H9 (cell line): ENCODE results near the gene DGKD. TPM values are rescaled to one million over a fixed set of nuclear protein-coding genes. Genes with fewer than 3 reads are reported as not detected.

Experiments used
- DNase-seq: peaks from one replicate; pipeline ENCODE4 v3.0.0-alpha.2; 2017
- H2AFZ ChIP-seq: one replicate; pipeline ENCODE4 v1.6.1; 2013; ENCODE audit warnings: mild to moderate bottlenecking, low read length, control low read depth, moderate library complexity
- H2AK5ac ChIP-seq: 2 replicates; pipeline ENCODE4 v1.6.1; 2013; ENCODE audit warnings: low read length, control low read depth, mixed read lengths; ENCODE audit not compliant: insufficient read length
- H2BK120ac ChIP-seq: one replicate; pipeline ENCODE4 v1.6.1; 2013; ENCODE audit warnings: low read depth, mild to moderate bottlenecking, low read length, control low read depth, inconsistent platforms; ENCODE audit not compliant: poor library complexity, severe bottlenecking
- H2BK12ac ChIP-seq: 2 replicates; pipeline ENCODE4 v1.6.1; 2013; ENCODE audit warnings: low read length, control low read depth, mixed read lengths, low read depth; ENCODE audit not compliant: insufficient read length
- H2BK15ac ChIP-seq: 2 replicates; pipeline ENCODE4 v1.6.1; 2013; ENCODE audit warnings: low read depth, low read length, control low read depth
- H2BK20ac ChIP-seq: one replicate; pipeline ENCODE4 v1.6.1; 2013; ENCODE audit warnings: low read depth, mild to moderate bottlenecking, low read length, control low read depth, inconsistent platforms; ENCODE audit not compliant: poor library complexity, severe bottlenecking
- H2BK5ac ChIP-seq: 2 replicates; pipeline ENCODE4 v1.6.1; 2013; ENCODE audit warnings: low read length, control low read depth, mixed read lengths; ENCODE audit not compliant: insufficient read length
- H3K14ac ChIP-seq: 2 replicates; pipeline ENCODE4 v1.6.1; 2013; ENCODE audit warnings: low read length, control low read depth; ENCODE audit not compliant: insufficient read depth
- H3K18ac ChIP-seq: 2 replicates; pipeline ENCODE4 v1.6.1; 2013; ENCODE audit warnings: low read depth, mild to moderate bottlenecking, mixed read lengths, low read length, control low read depth; ENCODE audit not compliant: insufficient read length
- H3K23ac ChIP-seq: 2 replicates; pipeline ENCODE4 v1.6.1; 2013; ENCODE audit warnings: low read length, control low read depth, mixed read lengths, low read depth; ENCODE audit not compliant: insufficient read length
- H3K23me2 ChIP-seq: 2 replicates; pipeline ENCODE4 v1.6.1; 2013; ENCODE audit warnings: low read depth, mild to moderate bottlenecking, mixed read lengths, low read length, control low read depth; ENCODE audit not compliant: insufficient read length, poor library complexity, severe bottlenecking
- H3K27ac ChIP-seq: 2 replicates; pipeline ENCODE4 v1.5.1; 2013; ENCODE audit warnings: low read length, control low read depth, mixed read lengths, low read depth; ENCODE audit not compliant: insufficient read length
- H3K27me3 ChIP-seq: 2 replicates; pipeline ENCODE4 v1.6.1; 2013; ENCODE audit warnings: low read length, control low read depth, inconsistent platforms; ENCODE audit not compliant: insufficient read depth
- H3K4ac ChIP-seq: 2 replicates; pipeline ENCODE4 v1.6.1; 2013; ENCODE audit warnings: low read depth, mild to moderate bottlenecking, control low read depth, inconsistent platforms, low read length, moderate library complexity
- H3K4me1 ChIP-seq: 2 replicates; pipeline ENCODE4 v1.6.1; 2013; ENCODE audit warnings: low read length, control low read depth, inconsistent platforms; ENCODE audit not compliant: insufficient read depth
- H3K4me2 ChIP-seq: 2 replicates; pipeline ENCODE4 v1.6.1; 2013; ENCODE audit warnings: low read length, control low read depth, mixed read lengths; ENCODE audit not compliant: insufficient read length, insufficient read depth
- H3K56ac ChIP-seq: 2 replicates; pipeline ENCODE4 v1.6.1; 2013; ENCODE audit warnings: low read depth, mild to moderate bottlenecking, mixed read lengths, low read length, control low read depth; ENCODE audit not compliant: insufficient read length
- H3K79me1 ChIP-seq: 2 replicates; pipeline ENCODE4 v1.6.1; 2013; ENCODE audit warnings: low read depth, mild to moderate bottlenecking, moderate library complexity, low read length, control low read depth, inconsistent platforms; ENCODE audit not compliant: insufficient read depth, poor library complexity, severe bottlenecking
- H3K79me2 ChIP-seq: 2 replicates; pipeline ENCODE4 v1.6.1; 2013; ENCODE audit warnings: low read length, control low read depth, inconsistent platforms; ENCODE audit not compliant: insufficient read depth
- H3K9ac ChIP-seq: 2 replicates; pipeline ENCODE4 v1.6.1; 2013; ENCODE audit warnings: low read length, control low read depth, mixed read lengths; ENCODE audit not compliant: insufficient read length; ENCODE audit errors: extremely low read depth
- H3K9me3 ChIP-seq: one replicate; pipeline ENCODE4 v1.6.1; 2013; ENCODE audit warnings: low read depth, low read length, inconsistent platforms; ENCODE audit not compliant: control insufficient read depth
- H3T11ph ChIP-seq: one replicate; pipeline ENCODE4 v1.6.1; 2013; ENCODE audit warnings: mild to moderate bottlenecking, low read length, control low read depth, inconsistent platforms
- H4K20me1 ChIP-seq: one replicate; pipeline ENCODE4 v1.6.1; 2013; ENCODE audit not compliant: control insufficient read depth, insufficient read length, insufficient read depth
- H4K5ac ChIP-seq: 2 replicates; pipeline ENCODE4 v1.6.1; 2013; ENCODE audit warnings: low read depth, mild to moderate bottlenecking, mixed read lengths, low read length, control low read depth; ENCODE audit not compliant: insufficient read length
- H4K8ac ChIP-seq: replicated peaks from 2 replicates; pipeline ENCODE4 v1.6.1; 2013; ENCODE audit warnings: low read length, control low read depth, mixed read lengths, low read depth; ENCODE audit not compliant: insufficient read length
- H4K91ac ChIP-seq: 2 replicates; pipeline ENCODE4 v1.6.1; 2013; ENCODE audit warnings: low read depth, mild to moderate bottlenecking, moderate library complexity, mixed read lengths, low read length, control low read depth; ENCODE audit not compliant: insufficient read length
- H3K27ac Mint-ChIP-seq, 3 experiments: 2 replicates in 2 of 3; 3 replicates in 1 of 3; pipeline ENCODE4 v1.8.0; 2020 to 2021; ENCODE audit warnings: mixed read lengths in 3 of 3, mild to moderate bottlenecking in 1 of 3, moderate library complexity in 1 of 3
- H3K27me3 Mint-ChIP-seq: 2 replicates; pipeline ENCODE4 v1.8.0; 2021; ENCODE audit warnings: low read depth, mild to moderate bottlenecking, moderate library complexity, mixed read lengths
- H3K36me3 Mint-ChIP-seq, 3 experiments: 2 replicates in 2 of 3; 3 replicates in 1 of 3; pipeline ENCODE4 v1.8.0; 2020 to 2021; ENCODE audit warnings: low read depth in 3 of 3, mixed read lengths in 3 of 3; ENCODE audit not compliant: insufficient read depth in 1 of 3
- H3K4me1 Mint-ChIP-seq, 2 experiments: 2 replicates each; pipeline ENCODE4 v1.8.0; 2020; ENCODE audit warnings: mixed read lengths in 2 of 2
- H3K4me3 Mint-ChIP-seq, 2 experiments: 2 replicates in 1 of 2; 3 replicates in 1 of 2; pipeline ENCODE4 v1.8.0; 2020 to 2021; ENCODE audit warnings: mild to moderate bottlenecking in 2 of 2, mixed read lengths in 2 of 2, moderate library complexity in 1 of 2
- H3K9me3 Mint-ChIP-seq, 2 experiments: 2 replicates in 1 of 2; 3 replicates in 1 of 2; pipeline ENCODE4 v1.8.0; 2020; ENCODE audit warnings: mild to moderate bottlenecking in 2 of 2, mixed read lengths in 2 of 2, moderate library complexity in 1 of 2
- CTCF ChIP-seq: fragments of 200-600 bp; sonication (generic); conservative IDR thresholded peaks from 3 replicates; pipeline ENCODE4 v1.8.0; 2021; ENCODE audit warnings: antibody characterized with exemption, mild to moderate bottlenecking
- WGBS: extraction: QIAGEN DNeasy Blood & Tissue Kit; methylation state at CpG from one replicate; pipeline ENCODE4 v1.1.7; 2013; ENCODE audit warnings: missing lambda C conversion rate, low lambda C conversion rate, mixed read lengths; ENCODE audit not compliant: insufficient read length; ENCODE audit errors: extremely low coverage; 5-methylcytosine and 5-hydroxymethylcytosine counted together
- total RNA-seq: library from RNA; stranded (reverse); gene quantifications from 2 replicates; pipeline ENCODE4 v1.2.1, GENCODE V29; 2021

DGKD gene
- total RNA-seq, 1 experiment from 2014 or later, result 20.7 TPM

GRCh38 chr2:233400341-233400740 lies 46.0 kb downstream of the DGKD start:
- Histone ChIP-seq H2BK12ac (no peak overlapping the region), H3T11ph (no peak overlapping the region), H4K91ac (no peak overlapping the region), H4K20me1 (no peaks in the 10 kb centered on the region), H2AK5ac (no peak overlapping the region), H3K4me2 (no peak overlapping the region), H3K4ac (no peak overlapping the region), H3K9ac (no peak overlapping the region), H2AFZ (no peak overlapping the region), H3K23me2 (no peaks in the 10 kb centered on the region), H2BK20ac (no peak overlapping the region), H2BK5ac (no peak overlapping the region), H3K18ac (no peak overlapping the region), H2BK120ac (no peak overlapping the region), H4K5ac (no peak overlapping the region), H3K79me1 (no peaks in the 10 kb centered on the region), H3K27me3 (no peaks in the 10 kb centered on the region), H3K4me1 (no peaks in the 10 kb centered on the region; the same call in 1 of the 2 replicates), H3K9me3 (no peaks in the 10 kb centered on the region), H3K56ac (no peak overlapping the region), H3K79me2 (no peaks in the 10 kb centered on the region), H4K8ac (no peak overlapping the region), H3K23ac (no peak overlapping the region), H2BK15ac (no peak overlapping the region), H3K27ac (no peak overlapping the region), H3K14ac (0 out of 2 replicates have a peak overlapping the region, but pooled peaks have one; percentile 19)
- peak overlapping the region; percentile 40 to 74 (median 64); a peak in 1 of 7 replicates for H3K27ac Mint-ChIP-seq
- H3K27me3 Mint-ChIP-seq, result no peaks in the 10 kb centered on the region
- no peak for DNase-seq
- H3K4me3 Mint-ChIP-seq, result no peak overlapping the region
- WGBS, result no CpG with 5 or more reads among the region's 6 CpGs
- peaks cover 19 to 21% of the 10 kb centered on the region in 2 experiments for H3K4me1 Mint-ChIP-seq
- no peak for TF ChIP-seq CTCF
- no peaks in the 10 kb centered on the region; a peak in 1 of 5 replicates for H3K9me3 Mint-ChIP-seq
- peaks cover 0 to 14% (median 8%) of the 10 kb centered on the region in 3 experiments; a peak in 5 of 7 replicates for H3K36me3 Mint-ChIP-seq
